IMR-90 (cell line): Measurements from ENCODE around the gene PROK2.

Experiments used
- BHLHE40 ChIP-seq: fragments of 150-350 bp; IDR thresholded peaks from 2 replicates; pipeline ENCODE4 v1.6.1; 2016; ENCODE audit warnings: mild to moderate bottlenecking, low read depth, low read length
- MAZ ChIP-seq: IDR thresholded peaks from 2 replicates; pipeline ENCODE4 v1.6.1; 2012; ENCODE audit warnings: low read depth, mild to moderate bottlenecking, low read length, improper control_type of control experiment, moderate library complexity, borderline replicate concordance
- POLR2A ChIP-seq: IDR thresholded peaks from 2 replicates; pipeline ENCODE4 v1.6.1; 2012; ENCODE audit warnings: mild to moderate bottlenecking, low read depth, low read length
- RAD21 ChIP-seq: IDR thresholded peaks from 2 replicates; pipeline ENCODE4 v1.6.1; 2012; ENCODE audit warnings: low read length, improper control_type of control experiment
- TF ChIP-seq, protein P1 (sequence below): conservative IDR thresholded peaks from 2 replicates; pipeline ENCODE4 v1.5.1; 2012; ENCODE audit warnings: mild to moderate bottlenecking, low read depth, low read length, improper control_type of control experiment

DNA sequence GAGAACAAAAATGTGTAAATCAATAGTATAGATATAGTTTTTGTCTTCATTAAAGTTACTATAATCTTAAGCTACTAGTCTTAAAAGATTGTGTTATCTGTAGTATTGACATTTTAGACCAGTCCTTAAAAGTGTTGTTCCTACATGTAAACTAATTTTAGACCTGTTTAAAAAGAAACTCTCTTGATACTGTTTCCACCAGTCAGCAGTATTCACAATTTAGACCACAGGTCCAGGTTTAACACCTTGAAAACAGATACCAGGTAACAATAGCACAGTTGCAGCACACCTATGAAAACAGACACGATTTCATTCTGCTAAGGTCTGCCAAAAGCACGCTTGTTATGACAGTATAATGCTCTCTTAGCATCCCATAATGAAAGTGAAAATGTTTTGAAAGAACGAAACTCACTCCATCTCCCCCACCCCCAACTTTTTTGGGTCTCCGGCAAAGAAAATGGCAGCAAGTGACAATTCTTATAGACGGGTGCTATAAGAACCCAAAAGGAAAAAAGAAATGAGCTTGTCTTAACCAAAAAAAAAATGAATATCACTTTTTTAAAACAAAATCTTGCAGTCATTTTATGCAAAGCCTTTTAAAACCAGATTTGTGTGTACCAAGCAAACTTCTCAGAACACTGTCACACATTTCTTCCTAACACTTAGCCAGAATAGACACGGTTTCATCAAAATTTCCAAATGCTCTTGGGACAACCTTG, 61.3 kb downstream of the PROK2 start:
- TF ChIP-seq, protein P1, sequence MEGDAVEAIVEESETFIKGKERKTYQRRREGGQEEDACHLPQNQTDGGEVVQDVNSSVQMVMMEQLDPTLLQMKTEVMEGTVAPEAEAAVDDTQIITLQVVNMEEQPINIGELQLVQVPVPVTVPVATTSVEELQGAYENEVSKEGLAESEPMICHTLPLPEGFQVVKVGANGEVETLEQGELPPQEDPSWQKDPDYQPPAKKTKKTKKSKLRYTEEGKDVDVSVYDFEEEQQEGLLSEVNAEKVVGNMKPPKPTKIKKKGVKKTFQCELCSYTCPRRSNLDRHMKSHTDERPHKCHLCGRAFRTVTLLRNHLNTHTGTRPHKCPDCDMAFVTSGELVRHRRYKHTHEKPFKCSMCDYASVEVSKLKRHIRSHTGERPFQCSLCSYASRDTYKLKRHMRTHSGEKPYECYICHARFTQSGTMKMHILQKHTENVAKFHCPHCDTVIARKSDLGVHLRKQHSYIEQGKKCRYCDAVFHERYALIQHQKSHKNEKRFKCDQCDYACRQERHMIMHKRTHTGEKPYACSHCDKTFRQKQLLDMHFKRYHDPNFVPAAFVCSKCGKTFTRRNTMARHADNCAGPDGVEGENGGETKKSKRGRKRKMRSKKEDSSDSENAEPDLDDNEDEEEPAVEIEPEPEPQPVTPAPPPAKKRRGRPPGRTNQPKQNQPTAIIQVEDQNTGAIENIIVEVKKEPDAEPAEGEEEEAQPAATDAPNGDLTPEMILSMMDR = no peak
- TF ChIP-seq BHLHE40 = no peak
- TF ChIP-seq POLR2A = no peak
- no peak for TF ChIP-seq RAD21
- no peak for TF ChIP-seq MAZ
